ENCODE results near the gene CTPS2. TPM values are rescaled to one million over a fixed set of nuclear protein-coding genes. Genes with fewer than 3 reads are reported as not detected.

The CTPS2 gene
- total RNA-seq, 4 donors from 2014 or later: 5.2 to 24.5 (median 15.1) TPM

- no peaks in the 10 kb centered on the region for H3K9me3 ChIP-seq
- no peaks in the 10 kb centered on the region for H3K36me3 ChIP-seq
- 80 to 91% methylated on average over 1 to 2 of the region's 2 CpGs for WGBS, 2 donors (ENCODE audit: low coverage in 1 of 2)
- no peaks in the 10 kb centered on the region for H3K4me1 ChIP-seq
- intact Hi-C loops (cut with DNase I; ENCODE audit: low total_unique reads) (no loop called here), in situ Hi-C loops (cut with MboI; ENCODE audit: low pct_ligation_motif_present in 1 of 4, low pct_unique_long_range_greater_than_20kb in 1 of 4, low sequenced_read_pairs in 3 of 4) (loop anchor here in 2 of 4 donors (25.0 kb wide), 1 partner anchor 227 kb away; no protein-coding TSS in a partner anchor)
- TF ChIP-seq EP300 (IDR thresholded peaks at IDR 0.05; ENCODE audit: low read depth) (no peak), POLR2A (IDR thresholded peaks at IDR 0.05) (no peak), POLR2AphosphoS5 (IDR thresholded peaks at IDR 0.05) (no peak), CTCF (IDR thresholded peaks at IDR 0.05) (no peak)
- no peak overlapping the region for H3K4me3 ChIP-seq
- DNase-seq: no peak
- no peak overlapping the region for H3K27ac ChIP-seq
- H3K27me3 ChIP-seq: no peaks in the 10 kb centered on the region
Observed at GRCh38 chrX:16664626-16665025, 47.8 kb downstream of the CTPS2 start.

GRCh38 chrX:16664074-16664473 lies 48.4 kb downstream of the CTPS2 start:
- intact Hi-C loops (cut with DNase I; ENCODE audit: low total_unique reads): no loop called here
- TF ChIP-seq POLR2AphosphoS5 (IDR thresholded peaks at IDR 0.05) (no peak), CTCF (IDR thresholded peaks at IDR 0.05) (no peak), EP300 (IDR thresholded peaks at IDR 0.05; ENCODE audit: low read depth) (no peak), POLR2A (IDR thresholded peaks at IDR 0.05) (no peak)
- DNase-seq: no peak
- Histone ChIP-seq H3K27ac (no peak overlapping the region), H3K27me3 (no peaks in the 10 kb centered on the region), H3K4me1 (no peaks in the 10 kb centered on the region), H3K4me3 (no peak overlapping the region), H3K36me3 (no peaks in the 10 kb centered on the region), H3K9me3 (no peaks in the 10 kb centered on the region)
- in situ Hi-C loops (cut with MboI; ENCODE audit: low pct_ligation_motif_present in 1 of 4, low pct_unique_long_range_greater_than_20kb in 1 of 4, low sequenced_read_pairs in 3 of 4): loop anchor here in 2 of 4 donors (25.0 kb wide), 1 partner anchor 227 kb away; no protein-coding TSS in a partner anchor
- WGBS, 2 donors (ENCODE audit: low coverage in 1 of 2): 86 to 87% methylated on average over 3 to 5 of the region's 5 CpGs

- no peaks in the 10 kb centered on the region for H3K27me3 ChIP-seq
- H3K4me3 ChIP-seq: no peak overlapping the region
- H3K9me3 ChIP-seq: no peaks in the 10 kb centered on the region
- no peaks in the 10 kb centered on the region for H3K36me3 ChIP-seq
- DNase-seq: no peak
- TF ChIP-seq EP300 (IDR thresholded peaks at IDR 0.05; ENCODE audit: low read depth): no peak
- TF ChIP-seq CTCF (IDR thresholded peaks at IDR 0.05): no peak
- TF ChIP-seq POLR2A (IDR thresholded peaks at IDR 0.05): no peak
- TF ChIP-seq POLR2AphosphoS5 (IDR thresholded peaks at IDR 0.05): no peak
- intact Hi-C loops (cut with DNase I; ENCODE audit: low total_unique reads) (no loop called here), in situ Hi-C loops (cut with MboI; ENCODE audit: low pct_ligation_motif_present in 1 of 4, low pct_unique_long_range_greater_than_20kb in 1 of 4, low sequenced_read_pairs in 3 of 4) (loop anchor here in 2 of 4 donors (25.0 kb wide), 1 partner anchor 225 kb away; no protein-coding TSS in a partner anchor)
- no peaks in the 10 kb centered on the region for H3K4me1 ChIP-seq
- 36% methylated on average over 2 of the region's 2 CpGs; no CpG with 5 or more reads in 1 of the 2 donors for WGBS, 2 donors (ENCODE audit: low coverage in 1 of 2)
- no peak overlapping the region for H3K27ac ChIP-seq
Observed at GRCh38 chrX:16662402-16662801, 50.1 kb downstream of the CTPS2 start.

GRCh38 chrX:16661495-16661894 lies 51.0 kb downstream of the CTPS2 start:
- in situ Hi-C loops (cut with MboI; ENCODE audit: low pct_ligation_motif_present in 1 of 4, low pct_unique_long_range_greater_than_20kb in 1 of 4, low sequenced_read_pairs in 3 of 4) (loop anchor here in 2 of 4 donors (25.0 kb wide), 1 partner anchor 224 kb away; no protein-coding TSS in a partner anchor), intact Hi-C loops (cut with DNase I; ENCODE audit: low total_unique reads) (no loop called here)
- Histone ChIP-seq H3K4me1 (no peaks in the 10 kb centered on the region), H3K9me3 (no peaks in the 10 kb centered on the region), H3K27ac (no peak overlapping the region), H3K4me3 (no peak overlapping the region), H3K27me3 (no peaks in the 10 kb centered on the region), H3K36me3 (no peaks in the 10 kb centered on the region)
- DNase-seq: no peak
- TF ChIP-seq POLR2AphosphoS5 (IDR thresholded peaks at IDR 0.05) (no peak), EP300 (IDR thresholded peaks at IDR 0.05; ENCODE audit: low read depth) (no peak), POLR2A (IDR thresholded peaks at IDR 0.05) (no peak), CTCF (IDR thresholded peaks at IDR 0.05) (no peak)
- WGBS, 2 donors (ENCODE audit: low coverage in 1 of 2): 59% methylated on average over 2 of the region's 2 CpGs; no CpG with 5 or more reads in 1 of the 2 donors
